A673 (cell line): ENCODE data around the gene ANXA2R.

Experiments used
- CTCF ChIP-seq: fragments of 300-800, 200-600 bp; sonication (generic); conservative IDR thresholded peaks from 2 replicates; pipeline ENCODE4 v1.5.1; 2017; ENCODE audit warnings: low read depth, mild to moderate bottlenecking, antibody characterized with exemption, low read length, moderate library complexity, mixed read lengths
- EZH2 ChIP-seq: fragments of 200-600 bp; sonication (generic); IDR thresholded peaks from 2 replicates; pipeline ENCODE4 v1.6.1; 2017; ENCODE audit warnings: borderline replicate concordance, low read depth, mild to moderate bottlenecking, mixed read lengths, antibody characterized with exemption, low read length; ENCODE audit not compliant: poor library complexity, severe bottlenecking

DNA sequence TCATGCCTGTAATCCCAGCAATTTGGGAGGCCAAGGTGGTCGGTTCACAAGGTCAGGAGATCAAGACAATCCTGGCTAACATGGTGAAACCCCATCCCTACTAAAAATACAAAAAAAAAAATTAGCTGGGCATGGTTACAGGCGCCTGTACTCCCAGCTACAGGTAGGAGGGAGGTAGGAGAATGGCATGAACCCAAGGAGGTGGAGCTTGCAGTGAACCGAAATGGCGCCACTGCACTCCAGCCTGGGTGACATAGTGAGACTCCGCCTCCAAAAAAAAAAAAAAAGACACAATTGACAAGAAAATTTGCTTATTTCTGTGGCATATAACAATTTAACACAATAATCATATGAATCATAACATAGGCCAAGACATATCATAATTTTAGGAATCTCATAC is 45.3 kb upstream of the ANXA2R start:
- TF ChIP-seq CTCF (no peak), EZH2 (no peak)
